SKM-1 (cell line): ENCODE results near the gene PCDHGA2.
"Not testable (repeated sequence)": the region's sequence is repeated elsewhere in the genome, so short reads cannot be mapped to it uniquely, and the experiment has no call there.

Experiments used
- DNase-seq: peaks from one replicate; lab custom pipeline; 2025; ENCODE audit not compliant: unreplicated experiment; lab: John Stamatoyannopoulos, UW

PCDHGA2 gene

GRCh38 chr5:141382469-141383294, 44.1 kb downstream of the PCDHGA2 start, which contains the start of gene PCDHGA7:
Gene PCDHGA7, plus strand, starts transcription at chr5:141382742. Its CDS starts 158 bp downstream, at chr5:141382900.
- no peak for DNase-seq

- DNase-seq = no peak
These were observed 44.8 kb downstream of the PCDHGA2 start for GRCh38 chr5:141383345-141383744.

- DNase-seq = no peak
These were observed 46.1 kb downstream of the PCDHGA2 start for GRCh38 chr5:141384471-141385267.

GRCh38 chr5:141387557-141388311, 49.2 kb downstream of the PCDHGA2 start, which contains the start of gene PCDHGB4:
Gene PCDHGB4, plus strand, starts transcription at chr5:141387698. Its CDS starts 187 bp downstream, at chr5:141387885.
- not testable (repeated sequence) for DNase-seq

- no peak for DNase-seq
These were observed 50.1 kb downstream of the PCDHGA2 start for GRCh38 chr5:141388661-141389060.

GRCh38 chr5:141389153-141390042, 50.8 kb downstream of the PCDHGA2 start:
- DNase-seq = no peak

- no peak for DNase-seq
These were observed 54.1 kb downstream of the PCDHGA2 start, which contains the start of gene PCDHGA8 for GRCh38 chr5:141392429-141393198. Gene PCDHGA8, plus strand, starts transcription at chr5:141392633. Its CDS starts 181 bp downstream, at chr5:141392814.
